GM06990 (cell line): Measurements from ENCODE around the gene NTHL1.

Source experiments
- DNase-seq: peaks from one replicate; pipeline ENCODE4 v3.0.0-alpha.2; 2011; ENCODE audit not compliant: insufficient read length; ENCODE audit errors: extremely low read depth
- H3K27me3 ChIP-seq: replicated peaks from 2 replicates; pipeline ENCODE4 v1.6.0; 2011; ENCODE audit warnings: low read length; ENCODE audit not compliant: control insufficient read depth, insufficient read depth
- H3K36me3 ChIP-seq: 2 replicates; pipeline ENCODE4 v1.5.1; 2011; ENCODE audit warnings: low read length; ENCODE audit not compliant: control insufficient read depth, insufficient read depth
- H3K4me3 ChIP-seq: replicated peaks from 2 replicates; pipeline ENCODE4 v1.5.1; 2011; ENCODE audit warnings: low read depth, mild to moderate bottlenecking, control low read depth, low read length
- CTCF ChIP-seq: IDR thresholded peaks from 2 replicates; pipeline ENCODE4 v1.5.1; 2011; ENCODE audit warnings: low read length, control low read depth, mild to moderate bottlenecking, inconsistent platforms; ENCODE audit not compliant: insufficient read depth, poor library complexity, severe bottlenecking

The NTHL1 gene

GRCh38 chr16:2040041-2040786, 7.4 kb downstream of the NTHL1 start:
- Histone ChIP-seq H3K36me3 (no peaks in the 10 kb centered on the region), H3K27me3 (no peaks in the 10 kb centered on the region), H3K4me3 (no peak overlapping the region)
- DNase-seq = no peak
- TF ChIP-seq CTCF = no peak

GRCh38 chr16:2039274-2040031, 8.2 kb downstream of the NTHL1 start:
- H3K36me3 ChIP-seq = no peaks in the 10 kb centered on the region
- no peak for TF ChIP-seq CTCF
- no peak overlapping the region for H3K4me3 ChIP-seq
- H3K27me3 ChIP-seq = no peaks in the 10 kb centered on the region
- DNase-seq = no peak

- no peak overlapping the region for H3K4me3 ChIP-seq
- DNase-seq = no peak
- no peaks in the 10 kb centered on the region for H3K36me3 ChIP-seq
- no peak for TF ChIP-seq CTCF
- no peaks in the 10 kb centered on the region for H3K27me3 ChIP-seq
Measured at GRCh38 chr16:2038382-2039231, 9.0 kb downstream of the NTHL1 start.

GRCh38 chr16:2037647-2038381, 9.8 kb downstream of the NTHL1 start:
- no peak for TF ChIP-seq CTCF
- Histone ChIP-seq H3K4me3 (no peak overlapping the region), H3K36me3 (no peaks in the 10 kb centered on the region), H3K27me3 (no peaks in the 10 kb centered on the region)
- DNase-seq = no peak

- TF ChIP-seq CTCF = no peak
- Histone ChIP-seq H3K27me3 (no peaks in the 10 kb centered on the region), H3K4me3 (no peak overlapping the region), H3K36me3 (no peaks in the 10 kb centered on the region)
- no peak for DNase-seq
Measured at GRCh38 chr16:2037115-2037514, 10.5 kb downstream of the NTHL1 start.
